NB4 (cell line): Measurements from ENCODE around the gene COL23A1.

Experiments
- MYC ChIP-seq: IDR thresholded peaks from 2 replicates; pipeline ENCODE4 v1.6.1; 2011; ENCODE audit warnings: low read depth, low read length
- POLR2A ChIP-seq: IDR thresholded peaks from 2 replicates; pipeline ENCODE4 v1.6.1; 2011; ENCODE audit warnings: mild to moderate bottlenecking; ENCODE audit not compliant: insufficient read length; ENCODE audit errors: extremely low read depth
- TF ChIP-seq, protein P1 (sequence below): IDR thresholded peaks from one replicate; pipeline ENCODE4 v1.5.1; 2012; ENCODE audit warnings: low read depth, low read length
- TF ChIP-seq, protein P2 (sequence below): IDR thresholded peaks from 2 replicates; pipeline ENCODE4 v1.6.1; 2011; ENCODE audit warnings: low read depth, low read length

DNA sequence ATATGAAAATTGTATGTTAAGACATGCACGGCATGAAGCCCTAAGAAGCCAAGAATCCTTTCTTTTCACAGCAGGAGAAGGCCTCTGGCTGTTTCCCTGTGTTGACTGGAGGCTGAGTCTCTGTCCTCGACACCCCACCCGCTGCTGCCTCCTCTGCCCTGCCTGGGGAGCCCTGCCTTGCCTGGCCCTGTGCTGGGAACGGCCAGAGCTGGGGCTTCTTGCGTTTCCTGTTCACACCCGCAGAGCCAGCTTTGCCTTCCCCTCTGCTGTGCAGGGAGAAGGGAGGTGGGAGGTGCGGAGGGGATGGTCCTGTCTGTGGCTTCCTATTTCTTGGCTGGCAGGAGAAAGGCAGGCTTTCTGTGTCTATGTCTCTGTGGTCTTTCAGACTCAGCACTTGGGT lies 396.2 kb downstream of the COL23A1 start:
- TF ChIP-seq, protein P1, sequence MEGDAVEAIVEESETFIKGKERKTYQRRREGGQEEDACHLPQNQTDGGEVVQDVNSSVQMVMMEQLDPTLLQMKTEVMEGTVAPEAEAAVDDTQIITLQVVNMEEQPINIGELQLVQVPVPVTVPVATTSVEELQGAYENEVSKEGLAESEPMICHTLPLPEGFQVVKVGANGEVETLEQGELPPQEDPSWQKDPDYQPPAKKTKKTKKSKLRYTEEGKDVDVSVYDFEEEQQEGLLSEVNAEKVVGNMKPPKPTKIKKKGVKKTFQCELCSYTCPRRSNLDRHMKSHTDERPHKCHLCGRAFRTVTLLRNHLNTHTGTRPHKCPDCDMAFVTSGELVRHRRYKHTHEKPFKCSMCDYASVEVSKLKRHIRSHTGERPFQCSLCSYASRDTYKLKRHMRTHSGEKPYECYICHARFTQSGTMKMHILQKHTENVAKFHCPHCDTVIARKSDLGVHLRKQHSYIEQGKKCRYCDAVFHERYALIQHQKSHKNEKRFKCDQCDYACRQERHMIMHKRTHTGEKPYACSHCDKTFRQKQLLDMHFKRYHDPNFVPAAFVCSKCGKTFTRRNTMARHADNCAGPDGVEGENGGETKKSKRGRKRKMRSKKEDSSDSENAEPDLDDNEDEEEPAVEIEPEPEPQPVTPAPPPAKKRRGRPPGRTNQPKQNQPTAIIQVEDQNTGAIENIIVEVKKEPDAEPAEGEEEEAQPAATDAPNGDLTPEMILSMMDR, result no peak
- TF ChIP-seq, protein P2, sequence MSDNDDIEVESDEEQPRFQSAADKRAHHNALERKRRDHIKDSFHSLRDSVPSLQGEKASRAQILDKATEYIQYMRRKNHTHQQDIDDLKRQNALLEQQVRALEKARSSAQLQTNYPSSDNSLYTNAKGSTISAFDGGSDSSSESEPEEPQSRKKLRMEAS, result no peak
- no peak for TF ChIP-seq POLR2A
- TF ChIP-seq MYC, result no peak
